Neural crest cell (in vitro differentiated cells): Measurements from ENCODE around the gene DIPK1C. TPM values are rescaled to one million over a fixed set of nuclear protein-coding genes. Genes with fewer than 3 reads are reported as not detected.

Experiments
- DNase-seq: peaks from one replicate; pipeline ENCODE4 v3.0.0; 2021; ENCODE audit warnings: low read depth, mixed read lengths, low spot score
- H3K27ac Mint-ChIP-seq: one replicate; pipeline ENCODE4 v1.8.0; 2021; ENCODE audit warnings: mild to moderate bottlenecking, mixed read lengths; ENCODE audit not compliant: unreplicated experiment
- H3K27me3 Mint-ChIP-seq: 2 replicates; pipeline ENCODE4 v1.8.0; 2021; ENCODE audit warnings: low read depth, mild to moderate bottlenecking, mixed read lengths
- H3K36me3 Mint-ChIP-seq: 2 replicates; pipeline ENCODE4 v1.8.0; 2021; ENCODE audit warnings: low read depth, mild to moderate bottlenecking, mixed read lengths
- H3K4me1 Mint-ChIP-seq: 2 replicates; pipeline ENCODE4 v1.8.0; 2021; ENCODE audit warnings: mixed read lengths
- H3K4me3 Mint-ChIP-seq: one replicate; pipeline ENCODE4 v1.8.0; 2021; ENCODE audit warnings: mild to moderate bottlenecking, mixed read lengths
- H3K9me3 Mint-ChIP-seq: 2 replicates; pipeline ENCODE4 v1.8.0; 2021; ENCODE audit warnings: mixed read lengths
- CTCF ChIP-seq: fragments of 200-600 bp; sonication (generic); conservative IDR thresholded peaks from 2 replicates; pipeline ENCODE4 v1.5.0; 2021; ENCODE audit warnings: antibody characterized with exemption, mild to moderate bottlenecking
- total RNA-seq: library from RNA; stranded (reverse); gene quantifications from 2 replicates; pipeline ENCODE4 v1.2.1, GENCODE V29; 2021

The DIPK1C gene
- total RNA-seq, 1 donor from 2014 or later, result not detected

GRCh38 chr18:74396171-74397169 is 60.6 kb downstream of the DIPK1C start:
- Mint-ChIP-seq H3K4me1 (no peaks in the 10 kb centered on the region), H3K9me3 (no peaks in the 10 kb centered on the region), H3K27me3 (peaks cover 7% of the 10 kb centered on the region), H3K36me3 (no peaks in the 10 kb centered on the region), H3K27ac (no peak overlapping the region), H3K4me3 (no peak overlapping the region)
- no peak for DNase-seq
- no peak for TF ChIP-seq CTCF

DNA sequence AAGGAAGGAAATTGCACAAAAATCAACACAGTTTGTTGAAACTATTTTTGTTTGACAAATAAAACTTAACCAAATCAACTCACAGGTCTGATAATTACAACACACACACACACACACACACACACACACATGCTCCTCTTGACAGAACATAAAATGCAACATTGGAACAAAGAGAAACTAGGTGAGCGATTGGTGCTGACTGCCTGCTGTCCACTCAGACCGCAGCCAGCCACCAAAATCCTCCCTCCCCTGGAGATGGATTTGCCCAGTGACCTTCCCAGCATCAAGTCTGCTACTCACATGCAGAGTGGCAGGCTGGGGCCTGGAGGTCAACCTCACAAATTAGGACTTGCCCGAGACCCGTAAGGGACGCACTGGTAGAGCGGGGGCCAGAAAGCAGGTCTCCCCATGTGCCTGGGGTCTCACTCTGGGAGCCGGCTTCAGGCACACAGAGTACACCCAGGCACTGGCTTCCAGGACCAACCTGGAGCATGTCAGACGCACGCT is 61.4 kb downstream of the DIPK1C start:
- DNase-seq, result no peak
- Mint-ChIP-seq H3K4me3 (no peak overlapping the region), H3K27ac (no peak overlapping the region), H3K27me3 (peaks cover 7% of the 10 kb centered on the region), H3K36me3 (no peaks in the 10 kb centered on the region), H3K9me3 (no peaks in the 10 kb centered on the region), H3K4me1 (no peaks in the 10 kb centered on the region)
- no peak for TF ChIP-seq CTCF

DNA sequence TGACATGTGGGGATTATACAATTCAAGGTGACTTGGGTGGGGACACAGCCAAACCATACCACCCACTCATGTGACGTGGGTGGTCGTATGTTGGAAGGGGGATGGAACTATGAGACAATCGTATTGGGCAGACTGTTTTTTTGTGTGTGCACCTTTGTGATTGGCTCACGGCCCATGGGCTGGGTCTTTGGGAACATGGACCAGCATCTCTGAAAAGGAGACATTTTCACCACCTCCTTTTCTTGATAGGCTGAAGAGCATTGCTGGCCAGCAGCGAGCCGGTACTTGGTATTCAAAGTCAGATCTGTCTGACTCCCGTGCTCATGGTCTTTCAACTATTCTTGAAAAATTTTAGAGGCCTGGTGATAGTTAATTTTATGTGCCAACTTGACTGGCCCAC is 62.1 kb downstream of the DIPK1C start:
- no peak overlapping the region for H3K4me3 Mint-ChIP-seq
- peaks cover 7% of the 10 kb centered on the region for H3K27me3 Mint-ChIP-seq
- no peak for TF ChIP-seq CTCF
- no peaks in the 10 kb centered on the region for H3K36me3 Mint-ChIP-seq
- H3K4me1 Mint-ChIP-seq, result no peaks in the 10 kb centered on the region
- no peak overlapping the region for H3K27ac Mint-ChIP-seq
- H3K9me3 Mint-ChIP-seq, result no peaks in the 10 kb centered on the region
- no peak for DNase-seq

- H3K9me3 Mint-ChIP-seq, result no peaks in the 10 kb centered on the region
- H3K27ac Mint-ChIP-seq, result no peak overlapping the region
- no peaks in the 10 kb centered on the region for H3K36me3 Mint-ChIP-seq
- TF ChIP-seq CTCF, result no peak
- H3K27me3 Mint-ChIP-seq, result peaks cover 7% of the 10 kb centered on the region
- H3K4me3 Mint-ChIP-seq, result no peak overlapping the region
- H3K4me1 Mint-ChIP-seq, result no peaks in the 10 kb centered on the region
- no peak for DNase-seq
Measured at GRCh38 chr18:74392323-74392722, 64.8 kb downstream of the DIPK1C start.

DNA sequence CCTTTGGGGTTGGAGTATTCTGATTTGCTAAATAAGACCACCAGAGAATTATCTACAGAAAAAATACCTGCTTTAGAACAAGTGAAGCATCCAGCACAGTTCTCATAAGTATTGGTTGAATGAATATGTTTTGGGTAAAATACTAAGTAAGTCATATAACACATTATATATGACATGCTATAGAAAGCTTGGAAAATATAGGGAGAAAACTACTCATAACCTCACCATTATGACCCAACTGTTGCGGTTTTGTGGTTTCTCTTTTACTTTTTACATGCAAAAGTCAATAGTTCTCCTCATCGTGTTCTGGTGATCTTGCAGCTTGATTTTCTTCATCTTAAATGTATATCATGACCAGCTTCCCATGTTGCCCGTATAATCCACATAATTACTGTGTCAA is 66.2 kb downstream of the DIPK1C start:
- H3K4me1 Mint-ChIP-seq, result no peaks in the 10 kb centered on the region
- H3K4me3 Mint-ChIP-seq, result no peak overlapping the region
- no peak for TF ChIP-seq CTCF
- H3K36me3 Mint-ChIP-seq, result no peaks in the 10 kb centered on the region
- no peak overlapping the region for H3K27ac Mint-ChIP-seq
- H3K27me3 Mint-ChIP-seq, result peaks cover 7% of the 10 kb centered on the region
- no peaks in the 10 kb centered on the region for H3K9me3 Mint-ChIP-seq
- DNase-seq, result no peak
